SU-DHL-6 (cell line): ENCODE measurements around the gene OR10AD1.

ENCODE experiments used
- H2AFZ ChIP-seq: fragments of 200-600 bp; sonication (generic); 2 replicates; pipeline ENCODE4 v1.6.1; 2014; ENCODE audit warnings: low read depth, mild to moderate bottlenecking, moderate library complexity, mixed read lengths, antibody characterized with exemption, low read length; ENCODE audit not compliant: severe bottlenecking
- H3F3A ChIP-seq: fragments of 200-600 bp; shearing (Covaris generic); 2 replicates; pipeline ENCODE4 v1.6.0; 2016; ENCODE audit warnings: antibody characterized with exemption, mild to moderate bottlenecking; ENCODE audit not compliant: insufficient read depth
- H3K27ac ChIP-seq: fragments of 200-600 bp; sonication (generic); 2 replicates; pipeline ENCODE4 v1.5.1; 2016; ENCODE audit warnings: low read depth, mild to moderate bottlenecking, low read length, moderate library complexity, mixed read lengths
- H3K27me3 ChIP-seq: fragments of 200-600 bp; sonication (generic), shearing (Covaris generic); 2 replicates; pipeline ENCODE4 v1.6.0; 2014; ENCODE audit warnings: mild to moderate bottlenecking, low read length
- H3K36me3 ChIP-seq: fragments of 200-600 bp; sonication (generic); 2 replicates; pipeline ENCODE4 v1.6.1; 2014; ENCODE audit warnings: mild to moderate bottlenecking, low read length, mixed read lengths
- H3K4me2 ChIP-seq: fragments of 300-600, 200-600 bp; shearing (Covaris generic), sonication (generic); 2 replicates; pipeline ENCODE4 v1.6.0; 2014; ENCODE audit warnings: low read length, low read depth, mild to moderate bottlenecking; ENCODE audit not compliant: poor library complexity, severe bottlenecking
- H3K4me3 ChIP-seq: fragments of 200-600 bp; sonication (generic); 2 replicates; pipeline ENCODE4 v1.5.1; 2014; ENCODE audit warnings: antibody characterized with exemption, low read length, mild to moderate bottlenecking, mixed read lengths; ENCODE audit not compliant: insufficient read depth, poor library complexity, severe bottlenecking
- H3K79me2 ChIP-seq: fragments of 200-600 bp; sonication (generic); 2 replicates; pipeline ENCODE4 v1.6.1; 2014; ENCODE audit warnings: mild to moderate bottlenecking, low read length, moderate library complexity; ENCODE audit not compliant: insufficient read depth
- H3K9ac ChIP-seq: fragments of 200-600 bp; sonication (generic); 2 replicates; pipeline ENCODE4 v1.7.0; 2014; ENCODE audit warnings: mild to moderate bottlenecking, low read length
- H3K9me2 ChIP-seq: fragments of 200-600 bp; sonication (generic); replicated peaks from 2 replicates; pipeline ENCODE4 v1.6.1; 2014; ENCODE audit warnings: low read length; ENCODE audit not compliant: insufficient read depth
- H3K9me3 ChIP-seq: fragments of 200-600 bp; sonication (generic); 2 replicates; pipeline ENCODE4 v1.6.1; 2014; ENCODE audit warnings: low read length, mixed read lengths; ENCODE audit not compliant: insufficient read depth
- H4K20me1 ChIP-seq: fragments of 200-600 bp; sonication (generic); 2 replicates; pipeline ENCODE4 v1.6.1; 2014; ENCODE audit warnings: low read depth, mild to moderate bottlenecking, antibody characterized with exemption, low read length, moderate library complexity, mixed read lengths
- EZH2phosphoT487 ChIP-seq: fragments of 200-600 bp; sonication (generic), shearing (Covaris generic); conservative IDR thresholded peaks from 2 replicates; pipeline ENCODE4 v1.6.1; 2018; ENCODE audit warnings: mild to moderate bottlenecking, antibody characterized with exemption, low read length, moderate library complexity, mixed read lengths
- TF ChIP-seq, protein P1 (sequence below): fragments of 200-600 bp; sonication (generic); IDR thresholded peaks from one replicate; pipeline ENCODE4 v1.5.1; 2017; ENCODE audit warnings: antibody characterized with exemption, mild to moderate bottlenecking, low read length, moderate library complexity; ENCODE audit not compliant: insufficient read depth, poor library complexity, severe bottlenecking

OR10AD1 gene

DNA sequence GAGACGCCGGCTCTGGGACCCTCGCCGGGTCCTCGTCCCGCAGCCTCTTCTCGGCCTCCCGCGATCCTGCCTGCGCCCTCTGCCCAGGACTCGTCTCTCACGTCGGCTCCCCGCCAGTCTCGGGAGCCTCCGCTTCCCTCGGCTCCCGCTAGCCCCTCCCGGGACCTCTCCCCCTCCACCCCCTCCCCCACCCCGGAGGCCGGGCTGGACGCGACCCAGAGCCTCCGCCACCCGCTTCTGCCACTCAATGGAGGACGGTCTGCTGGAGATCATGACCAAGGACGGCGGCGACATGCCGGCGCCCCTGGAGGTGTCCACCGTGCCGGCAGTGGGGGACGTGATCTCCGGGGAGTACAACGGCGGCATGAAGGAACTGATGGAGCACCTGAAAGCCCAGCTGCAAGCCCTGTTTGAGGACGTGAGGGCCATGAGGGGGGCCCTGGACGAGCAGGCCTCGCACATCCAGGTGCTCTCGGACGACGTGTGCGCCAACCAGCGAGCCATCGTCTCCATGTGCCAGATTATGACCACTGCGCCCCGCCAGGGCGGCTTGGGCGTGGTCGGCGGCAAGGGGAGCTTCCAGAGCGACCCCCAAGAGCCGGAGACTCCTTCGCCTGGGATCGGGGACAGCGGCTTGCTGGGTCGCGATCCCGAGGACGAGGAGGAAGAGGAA lies 19.1 kb downstream of the OR10AD1 start:
- no peaks in the 10 kb centered on the region for H3K9me2 ChIP-seq
- H3F3A ChIP-seq = no peaks in the 10 kb centered on the region
- H2AFZ ChIP-seq = peak overlapping the region; percentile 88
- H3K4me3 ChIP-seq = peak overlapping the region; percentile 64
- no peak overlapping the region for H3K27ac ChIP-seq
- H3K9me3 ChIP-seq = no peaks in the 10 kb centered on the region
- peak overlapping the region; percentile 89 for H3K4me2 ChIP-seq
- peak overlapping the region; percentile 49; the same call in 1 of the 2 replicates for H3K9ac ChIP-seq
- H3K36me3 ChIP-seq = no peaks in the 10 kb centered on the region
- TF ChIP-seq, protein P1, sequence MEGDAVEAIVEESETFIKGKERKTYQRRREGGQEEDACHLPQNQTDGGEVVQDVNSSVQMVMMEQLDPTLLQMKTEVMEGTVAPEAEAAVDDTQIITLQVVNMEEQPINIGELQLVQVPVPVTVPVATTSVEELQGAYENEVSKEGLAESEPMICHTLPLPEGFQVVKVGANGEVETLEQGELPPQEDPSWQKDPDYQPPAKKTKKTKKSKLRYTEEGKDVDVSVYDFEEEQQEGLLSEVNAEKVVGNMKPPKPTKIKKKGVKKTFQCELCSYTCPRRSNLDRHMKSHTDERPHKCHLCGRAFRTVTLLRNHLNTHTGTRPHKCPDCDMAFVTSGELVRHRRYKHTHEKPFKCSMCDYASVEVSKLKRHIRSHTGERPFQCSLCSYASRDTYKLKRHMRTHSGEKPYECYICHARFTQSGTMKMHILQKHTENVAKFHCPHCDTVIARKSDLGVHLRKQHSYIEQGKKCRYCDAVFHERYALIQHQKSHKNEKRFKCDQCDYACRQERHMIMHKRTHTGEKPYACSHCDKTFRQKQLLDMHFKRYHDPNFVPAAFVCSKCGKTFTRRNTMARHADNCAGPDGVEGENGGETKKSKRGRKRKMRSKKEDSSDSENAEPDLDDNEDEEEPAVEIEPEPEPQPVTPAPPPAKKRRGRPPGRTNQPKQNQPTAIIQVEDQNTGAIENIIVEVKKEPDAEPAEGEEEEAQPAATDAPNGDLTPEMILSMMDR = no peak
- TF ChIP-seq EZH2phosphoT487 = no peak
- no peaks in the 10 kb centered on the region for H3K27me3 ChIP-seq
- H3K79me2 ChIP-seq = no peaks in the 10 kb centered on the region
- no peaks in the 10 kb centered on the region for H4K20me1 ChIP-seq

DNA sequence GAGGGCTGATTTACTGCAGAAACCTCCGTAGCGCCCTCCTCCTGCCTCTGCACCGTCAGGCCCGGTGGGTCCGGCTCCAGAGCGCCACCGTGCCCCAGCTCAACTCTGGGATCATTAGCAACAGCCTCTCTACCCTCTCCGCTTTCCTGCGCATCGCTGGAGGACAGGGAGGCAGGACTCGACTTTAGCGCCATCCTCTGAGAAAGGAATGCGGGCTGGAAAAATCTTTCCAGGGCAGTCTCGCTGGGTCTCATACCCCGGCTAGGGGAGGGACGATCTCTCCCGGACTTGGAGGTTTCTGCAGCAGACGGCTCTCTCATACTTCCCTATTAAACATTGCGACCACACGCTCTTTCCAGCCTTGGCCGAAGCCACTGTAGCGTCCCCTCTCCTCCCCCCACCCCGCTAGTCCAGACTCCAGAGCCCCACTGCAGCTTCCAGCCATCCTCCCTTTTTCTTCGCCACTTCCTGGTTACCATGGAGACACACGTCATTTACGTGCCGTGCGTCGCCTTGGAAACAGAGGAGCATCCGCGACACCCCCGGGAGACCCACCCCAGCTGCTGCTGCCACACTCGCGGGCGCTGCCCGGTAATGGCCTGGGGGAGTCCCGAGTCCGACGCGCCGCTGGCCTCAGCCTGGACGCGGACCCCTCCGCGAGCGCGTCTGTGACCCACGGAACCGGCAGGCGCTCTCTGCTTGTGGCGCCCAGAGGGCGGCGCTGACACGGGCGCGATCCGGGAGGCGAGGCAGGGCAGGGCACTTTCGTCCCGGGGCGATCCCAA lies 19.8 kb downstream of the OR10AD1 start, which contains the start of gene CCDC184:
CCDC184 (plus strand) TSS at position 554 of the 785 bp plus-strand sequence. CDS start 479 bp downstream, outside the sequence.
- H3K27ac ChIP-seq = no peak within 1 kb of the TSS
- peak within 1 kb of the TSS; percentile 49 for H3K9ac ChIP-seq
- H3K9me2 ChIP-seq = no peaks in the 10 kb centered on the region
- H3K79me2 ChIP-seq = no peaks in the 10 kb centered on the region
- no peaks in the 10 kb centered on the region for H3K9me3 ChIP-seq
- no peaks in the 10 kb centered on the region for H3F3A ChIP-seq
- peak within 1 kb of the TSS; percentile 89 for H3K4me2 ChIP-seq
- H3K27me3 ChIP-seq = no peaks in the 10 kb centered on the region
- H2AFZ ChIP-seq = peak within 1 kb of the TSS; percentile 88
- no peak for TF ChIP-seq EZH2phosphoT487
- TF ChIP-seq, protein P1 = peak; percentile 51
- H3K36me3 ChIP-seq = no peaks in the 10 kb centered on the region
- H3K4me3 ChIP-seq = peak within 1 kb of the TSS; percentile 64
- no peaks in the 10 kb centered on the region for H4K20me1 ChIP-seq

DNA sequence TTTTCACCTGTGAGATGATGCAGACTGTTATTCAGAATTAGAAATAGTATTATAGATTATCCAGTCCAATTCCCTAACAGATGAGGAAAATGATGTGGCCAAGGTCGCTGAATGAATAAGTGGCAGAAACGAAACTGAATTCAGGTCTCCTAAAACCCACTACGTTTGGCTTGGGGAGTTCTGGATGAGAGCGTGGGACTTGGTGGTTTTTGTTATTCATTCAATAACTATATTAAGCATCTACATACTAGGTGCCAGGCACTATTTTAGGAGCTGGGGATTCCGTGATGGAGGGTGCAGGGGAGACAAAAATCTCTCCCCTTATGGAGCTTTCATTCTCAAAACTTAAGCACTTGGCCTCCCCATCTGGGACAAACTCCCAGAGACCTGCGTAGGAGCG lies 20.5 kb downstream of the OR10AD1 start:
- Histone ChIP-seq H2AFZ (peak overlapping the region; percentile 88), H3K4me2 (peak overlapping the region; percentile 89), H3K27me3 (no peaks in the 10 kb centered on the region), H3K9ac (peak overlapping the region; percentile 49), H3K9me2 (no peaks in the 10 kb centered on the region), H4K20me1 (no peaks in the 10 kb centered on the region), H3K36me3 (no peaks in the 10 kb centered on the region), H3K4me3 (peak overlapping the region; percentile 64), H3K79me2 (no peaks in the 10 kb centered on the region), H3F3A (no peaks in the 10 kb centered on the region), H3K9me3 (no peaks in the 10 kb centered on the region), H3K27ac (no peak overlapping the region)
- TF ChIP-seq, protein P1 = no peak
- TF ChIP-seq EZH2phosphoT487 = no peak
